Measurements from ENCODE around the gene CAMK2G. TPM values are rescaled to one million over a fixed set of nuclear protein-coding genes. Genes with fewer than 3 reads are reported as not detected.

CAMK2G gene
- total RNA-seq, 1 donor from 2014 or later, result 25.9 TPM

DNA sequence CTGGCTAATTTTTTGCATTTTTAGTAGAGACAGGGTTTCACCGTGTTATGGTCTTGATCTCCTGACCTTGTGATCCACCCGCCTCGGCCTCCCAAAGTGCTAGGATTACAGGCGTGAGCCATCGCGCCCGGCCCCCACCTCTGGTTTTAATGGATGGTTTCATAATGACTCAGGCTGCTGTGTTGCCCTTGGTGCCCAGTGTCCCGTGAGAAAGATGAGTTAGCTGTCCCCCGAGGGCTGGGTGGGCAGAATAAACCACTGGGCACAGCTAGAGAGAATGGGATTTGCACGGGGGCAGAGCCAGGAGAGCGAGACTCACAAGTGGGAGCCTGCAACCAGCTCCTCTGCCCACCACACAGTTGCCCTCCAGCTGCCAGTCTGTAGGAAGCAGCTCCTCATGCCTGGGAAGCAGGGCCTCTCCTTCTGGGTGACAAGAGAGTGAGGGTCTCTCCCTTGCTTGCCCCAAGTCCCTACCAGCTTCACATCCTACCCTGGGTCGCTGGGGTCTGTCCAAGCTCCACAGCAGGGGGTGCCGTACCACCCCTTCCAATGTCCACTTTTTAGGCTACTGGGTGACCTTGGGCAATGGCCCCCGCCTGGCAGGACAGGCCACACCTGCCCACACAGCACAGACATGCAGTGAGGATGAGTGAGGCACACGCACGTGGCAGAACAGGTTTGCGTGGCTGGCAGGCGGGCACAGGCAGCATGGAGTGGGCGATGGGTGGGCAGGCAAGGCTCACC lies 46.8 kb downstream of the CAMK2G start:
- H3K36me3 Mint-ChIP-seq (ENCODE audit: unreplicated experiment), result no peaks in the 10 kb centered on the region

DNA sequence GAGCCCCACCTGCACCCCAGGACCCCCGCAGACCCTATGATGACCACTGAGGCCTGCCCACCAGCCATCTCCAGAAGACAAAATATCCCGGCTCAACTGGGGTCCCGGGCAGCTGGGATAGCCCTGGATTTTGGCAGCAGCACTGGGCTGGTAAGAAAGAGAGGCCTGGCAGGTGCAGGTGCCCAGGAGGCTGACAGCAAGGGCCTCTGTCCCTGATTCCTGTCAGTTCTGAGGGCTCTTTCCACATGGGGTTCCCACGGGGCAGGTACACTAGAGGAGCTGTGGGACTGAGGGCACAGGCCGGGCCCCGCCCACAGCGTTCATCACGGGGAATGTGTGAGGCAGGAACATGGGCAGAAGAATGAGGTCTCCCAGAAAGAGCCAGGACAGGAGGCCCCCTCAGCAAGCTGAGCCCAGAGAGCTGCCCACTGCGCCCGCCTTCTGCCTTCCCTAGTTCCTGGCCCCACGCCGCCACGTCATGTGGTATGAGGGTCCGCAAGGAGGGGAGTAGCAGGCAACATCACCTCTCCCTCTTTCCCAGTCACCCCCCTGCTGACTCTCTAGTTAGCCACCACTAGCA lies 50.1 kb downstream of the CAMK2G start:
- TF ChIP-seq, protein P1, sequence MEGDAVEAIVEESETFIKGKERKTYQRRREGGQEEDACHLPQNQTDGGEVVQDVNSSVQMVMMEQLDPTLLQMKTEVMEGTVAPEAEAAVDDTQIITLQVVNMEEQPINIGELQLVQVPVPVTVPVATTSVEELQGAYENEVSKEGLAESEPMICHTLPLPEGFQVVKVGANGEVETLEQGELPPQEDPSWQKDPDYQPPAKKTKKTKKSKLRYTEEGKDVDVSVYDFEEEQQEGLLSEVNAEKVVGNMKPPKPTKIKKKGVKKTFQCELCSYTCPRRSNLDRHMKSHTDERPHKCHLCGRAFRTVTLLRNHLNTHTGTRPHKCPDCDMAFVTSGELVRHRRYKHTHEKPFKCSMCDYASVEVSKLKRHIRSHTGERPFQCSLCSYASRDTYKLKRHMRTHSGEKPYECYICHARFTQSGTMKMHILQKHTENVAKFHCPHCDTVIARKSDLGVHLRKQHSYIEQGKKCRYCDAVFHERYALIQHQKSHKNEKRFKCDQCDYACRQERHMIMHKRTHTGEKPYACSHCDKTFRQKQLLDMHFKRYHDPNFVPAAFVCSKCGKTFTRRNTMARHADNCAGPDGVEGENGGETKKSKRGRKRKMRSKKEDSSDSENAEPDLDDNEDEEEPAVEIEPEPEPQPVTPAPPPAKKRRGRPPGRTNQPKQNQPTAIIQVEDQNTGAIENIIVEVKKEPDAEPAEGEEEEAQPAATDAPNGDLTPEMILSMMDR (IDR thresholded peaks at IDR 0.05; ENCODE audit: partially characterized antibody, unreplicated experiment), result no peak
- H3K4me3 Mint-ChIP-seq (ENCODE audit: unreplicated experiment), result no peak overlapping the region

More for the DNA sequence above, 46.8 kb downstream of the CAMK2G start:
- Mint-ChIP-seq H3K27ac (ENCODE audit: unreplicated experiment) (no peak overlapping the region), H3K9me3 (ENCODE audit: unreplicated experiment) (no peaks in the 10 kb centered on the region), H3K4me3 (ENCODE audit: unreplicated experiment) (no peak overlapping the region), H3K4me1 (ENCODE audit: low read depth, unreplicated experiment) (no peaks in the 10 kb centered on the region), H3K27me3 (ENCODE audit: unreplicated experiment) (peaks cover under 1% of the 10 kb centered on the region)
- TF ChIP-seq, protein P1 (IDR thresholded peaks at IDR 0.05; ENCODE audit: partially characterized antibody, unreplicated experiment), result no peak
- no peak for DNase-seq

DNA sequence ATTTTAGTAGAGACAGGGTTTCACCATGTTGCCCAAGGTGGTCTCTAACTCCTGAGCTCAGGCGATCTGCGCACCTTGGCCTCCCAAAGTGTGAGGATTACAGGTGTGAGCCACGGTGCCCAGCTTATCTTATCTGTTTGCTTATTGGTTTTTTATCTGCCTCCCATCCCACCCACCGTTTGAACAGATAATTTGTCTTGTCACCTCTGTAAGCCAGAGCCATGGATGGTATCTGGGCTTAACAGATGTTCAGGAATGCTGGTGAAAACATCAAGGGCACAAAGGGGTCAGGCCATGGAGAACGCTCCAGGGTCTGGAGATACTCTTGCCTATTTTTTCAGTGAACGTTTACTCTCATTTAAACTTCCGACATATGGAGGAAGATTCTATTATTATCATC lies 51.0 kb downstream of the CAMK2G start:
- no peak overlapping the region for H3K4me3 Mint-ChIP-seq (ENCODE audit: unreplicated experiment)
- no peaks in the 10 kb centered on the region for H3K36me3 Mint-ChIP-seq (ENCODE audit: unreplicated experiment)
- H3K4me1 Mint-ChIP-seq (ENCODE audit: low read depth, unreplicated experiment), result peaks cover 9% of the 10 kb centered on the region
- H3K27ac Mint-ChIP-seq (ENCODE audit: unreplicated experiment), result no peak overlapping the region
- no peak for DNase-seq
- H3K27me3 Mint-ChIP-seq (ENCODE audit: unreplicated experiment), result peaks cover 3% of the 10 kb centered on the region
- TF ChIP-seq, protein P1 (IDR thresholded peaks at IDR 0.05; ENCODE audit: partially characterized antibody, unreplicated experiment), result no peak
- no peaks in the 10 kb centered on the region for H3K9me3 Mint-ChIP-seq (ENCODE audit: unreplicated experiment)

More for the DNA sequence above, 50.1 kb downstream of the CAMK2G start:
- no peak for DNase-seq
- Mint-ChIP-seq H3K27ac (ENCODE audit: unreplicated experiment) (no peak overlapping the region), H3K9me3 (ENCODE audit: unreplicated experiment) (no peaks in the 10 kb centered on the region), H3K36me3 (ENCODE audit: unreplicated experiment) (no peaks in the 10 kb centered on the region), H3K4me1 (ENCODE audit: low read depth, unreplicated experiment) (peaks cover 4% of the 10 kb centered on the region), H3K27me3 (ENCODE audit: unreplicated experiment) (peaks cover 1% of the 10 kb centered on the region)

DNA sequence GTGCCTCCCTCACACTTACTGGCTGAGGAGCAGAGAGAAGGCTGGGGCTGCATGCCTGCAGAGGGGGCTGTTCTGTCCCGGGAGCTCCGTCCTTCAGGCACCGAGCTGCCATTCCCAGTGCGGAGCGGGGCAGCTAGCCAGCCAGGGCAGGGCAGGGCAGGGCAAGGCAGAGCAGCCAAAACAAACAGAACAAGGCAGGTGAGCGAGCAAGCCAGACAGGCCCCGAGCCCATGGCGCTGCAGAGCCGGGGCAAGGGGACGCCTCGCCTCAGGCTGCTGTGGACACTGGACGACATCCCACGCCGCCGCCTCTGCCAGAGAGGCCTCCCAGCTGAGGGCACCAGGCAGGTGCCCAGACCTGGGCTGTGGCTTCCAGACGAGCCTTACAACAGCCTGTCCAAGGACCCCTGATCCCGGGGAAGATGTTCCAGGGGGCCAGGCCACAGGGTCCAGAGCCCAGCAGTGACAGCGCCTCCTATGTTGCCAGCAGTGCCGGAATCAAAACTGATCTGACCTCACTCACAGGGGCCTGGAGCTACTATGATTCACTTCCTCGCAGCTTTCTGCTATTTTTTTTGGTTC lies 54.8 kb downstream of the CAMK2G start:
- TF ChIP-seq, protein P1 (IDR thresholded peaks at IDR 0.05; ENCODE audit: partially characterized antibody, unreplicated experiment), result no peak
- Mint-ChIP-seq H3K4me1 (ENCODE audit: low read depth, unreplicated experiment) (peaks cover 9% of the 10 kb centered on the region), H3K27ac (ENCODE audit: unreplicated experiment) (no peak overlapping the region), H3K9me3 (ENCODE audit: unreplicated experiment) (no peaks in the 10 kb centered on the region), H3K27me3 (ENCODE audit: unreplicated experiment) (peaks cover 3% of the 10 kb centered on the region), H3K36me3 (ENCODE audit: unreplicated experiment) (no peaks in the 10 kb centered on the region), H3K4me3 (ENCODE audit: unreplicated experiment) (no peak overlapping the region)
- DNase-seq, result peak; percentile 55

DNA sequence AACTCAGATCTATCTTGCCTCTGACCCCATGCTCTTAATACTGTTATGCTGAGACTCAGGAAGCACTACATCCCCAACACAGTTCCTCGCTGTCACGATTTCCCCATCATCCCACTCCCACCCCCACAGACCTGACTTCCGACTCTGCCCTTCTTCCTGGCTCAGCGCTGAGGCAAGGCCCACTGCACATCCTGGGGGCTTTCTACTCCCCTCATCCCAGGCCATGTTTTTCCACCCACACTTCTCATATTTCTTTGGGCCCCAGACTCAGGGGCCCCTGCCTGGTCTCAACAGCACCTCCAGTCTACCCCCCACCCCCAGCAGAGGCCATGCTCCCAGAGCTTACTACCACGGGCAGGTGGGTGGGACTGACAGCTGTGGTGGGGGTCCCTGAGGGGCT lies 55.3 kb downstream of the CAMK2G start:
- Mint-ChIP-seq H3K4me3 (ENCODE audit: unreplicated experiment) (no peak overlapping the region), H3K9me3 (ENCODE audit: unreplicated experiment) (no peaks in the 10 kb centered on the region), H3K27ac (ENCODE audit: unreplicated experiment) (no peak overlapping the region), H3K36me3 (ENCODE audit: unreplicated experiment) (no peaks in the 10 kb centered on the region), H3K4me1 (ENCODE audit: low read depth, unreplicated experiment) (peaks cover 9% of the 10 kb centered on the region), H3K27me3 (ENCODE audit: unreplicated experiment) (peaks cover 3% of the 10 kb centered on the region)
- TF ChIP-seq, protein P1 (IDR thresholded peaks at IDR 0.05; ENCODE audit: partially characterized antibody, unreplicated experiment), result no peak
- DNase-seq, result no peak
